Endothelial cell of umbilical vein (primary cell): ENCODE measurements around the gene RPL18A. TPM values are rescaled to one million over a fixed set of nuclear protein-coding genes. Genes with fewer than 3 reads are reported as not detected.

Experiments used
- BruUV-seq: library from RNA; stranded (reverse); fragments of 400-500 nt; replicated peaks from 2 replicates; lab custom pipeline; 2021; lab: Mats Ljungman, UMichigan
- CTCF ChIA-PET: fragments of 300-600, 350-600 bp; sonication (Branson Sonifier 250); formaldehyde crosslinking; loops from one replicate; lab custom pipeline; 2021; ENCODE audit warnings: antibody characterized with exemption, inconsistent platforms; lab: Charles Lee
- POLR2A ChIA-PET: fragments of 300-600, 350-600 bp; sonication (Branson Sonifier 250); formaldehyde crosslinking; loops from one replicate; lab custom pipeline; 2021; ENCODE audit warnings: antibody characterized with exemption, inconsistent platforms; lab: Charles Lee
- DNase-seq: peaks from one replicate; pipeline ENCODE4 v3.0.0-alpha.2; 2011; ENCODE audit warnings: low read depth, low spot score
- FAIRE-seq: peaks from 2 replicates; lab custom pipeline; 2011; peaks lifted over from hg19 to GRCh38; lab: Jason Lieb, UNC
- H2AFZ ChIP-seq: 2 replicates; pipeline ENCODE4 v1.6.0; 2012; ENCODE audit warnings: low read depth, low read length, control low read depth, inconsistent platforms
- H3K27ac ChIP-seq: 2 replicates; pipeline ENCODE4 v1.5.1; 2011; ENCODE audit warnings: low read depth, mild to moderate bottlenecking, control low read depth, low read length, moderate library complexity; ENCODE audit not compliant: insufficient read depth
- H3K27me3 ChIP-seq, 2 experiments: 2 replicates each; pipeline versions ENCODE4 v1.6.0 to v1.6.1; 2011; ENCODE audit warnings: low read length in 2 of 2, mixed read lengths in 1 of 2; ENCODE audit not compliant: control insufficient read depth in 2 of 2, insufficient read depth in 2 of 2
- H3K36me3 ChIP-seq, 2 experiments: 2 replicates in 1 of 2; 3 replicates in 1 of 2; pipeline ENCODE4 v1.5.1; 2011; ENCODE audit warnings: low read length in 2 of 2, mild to moderate bottlenecking in 1 of 2, moderate library complexity in 1 of 2; ENCODE audit not compliant: control insufficient read depth in 2 of 2, insufficient read depth in 2 of 2; ENCODE audit errors: extremely low read depth in 1 of 2
- H3K4me1 ChIP-seq: 3 replicates; pipeline ENCODE4 v1.5.1; 2011; ENCODE audit warnings: mild to moderate bottlenecking, low read length; ENCODE audit not compliant: control insufficient read depth, insufficient read depth; ENCODE audit errors: extremely low read depth
- H3K4me2 ChIP-seq: 2 replicates; pipeline ENCODE4 v1.6.1; 2011; ENCODE audit warnings: low read length, control low read depth, mixed read lengths; ENCODE audit not compliant: insufficient read depth
- H3K4me3 ChIP-seq, 3 experiments: fragments of 200-600 bp in 1 of 3; sonication (generic), shearing (Covaris generic) in 1 of 3; replicated peaks in 1 of 3; 2 replicates each; pipeline ENCODE4 v1.5.1; 2011 to 2016; ENCODE audit warnings: control low read depth in 3 of 3, low read length in 3 of 3, mild to moderate bottlenecking in 2 of 3, inconsistent platforms in 1 of 3, low read depth in 1 of 3, moderate library complexity in 1 of 3; ENCODE audit not compliant: insufficient read depth in 1 of 3
- H3K79me2 ChIP-seq: 2 replicates; pipeline ENCODE4 v1.6.0; 2012; ENCODE audit warnings: low read length, inconsistent platforms; ENCODE audit not compliant: control insufficient read depth, insufficient read depth
- H3K9ac ChIP-seq: replicated peaks from 2 replicates; pipeline ENCODE3; 2011; ENCODE audit warnings: low read length, control low read depth; ENCODE audit not compliant: insufficient read depth; ENCODE audit errors: extremely low read depth
- H3K9me1 ChIP-seq: replicated peaks from 3 replicates; pipeline ENCODE4 v1.6.0; 2011; ENCODE audit warnings: mild to moderate bottlenecking, low read length; ENCODE audit not compliant: control insufficient read depth, insufficient read depth; ENCODE audit errors: extremely low read depth
- H3K9me3 ChIP-seq: replicated peaks from 2 replicates; pipeline ENCODE4 v1.5.1; 2012; ENCODE audit warnings: low read length, inconsistent platforms; ENCODE audit not compliant: control insufficient read depth, insufficient read depth
- H4K20me1 ChIP-seq: replicated peaks from 2 replicates; pipeline ENCODE3; 2011; ENCODE audit warnings: mild to moderate bottlenecking, low read length; ENCODE audit not compliant: control insufficient read depth, insufficient read depth; ENCODE audit errors: extremely low read depth
- CTCF ChIP-seq, 2 donors: IDR thresholded peaks; 1 replicate in 1 of 2; 2 replicates in 1 of 2; pipeline ENCODE4 v1.5.1; 2011; ENCODE audit warnings: low read length in 2 of 2, mild to moderate bottlenecking in 2 of 2, moderate library complexity in 2 of 2, control low read depth in 1 of 2, inconsistent platforms in 1 of 2, low read depth in 1 of 2; ENCODE audit not compliant: insufficient read depth in 1 of 2; ENCODE audit errors: extremely low read depth in 1 of 2
- EZH2 ChIP-seq: IDR thresholded peaks from 2 replicates; pipeline ENCODE4 v1.6.1; 2012; ENCODE audit warnings: borderline replicate concordance, low read depth, mild to moderate bottlenecking, moderate library complexity, low read length, inconsistent platforms; ENCODE audit not compliant: severe bottlenecking
- FOS ChIP-seq: IDR thresholded peaks from 2 replicates; pipeline ENCODE4 v1.6.1; 2011; ENCODE audit warnings: mild to moderate bottlenecking, low read length, moderate library complexity, borderline replicate concordance; ENCODE audit not compliant: insufficient read depth
- GATA2 ChIP-seq: IDR thresholded peaks from 2 replicates; pipeline ENCODE4 v1.7.0; 2011; ENCODE audit warnings: low read depth, mild to moderate bottlenecking, moderate library complexity, mixed read lengths, low read length; ENCODE audit not compliant: insufficient read length, insufficient read depth
- JUN ChIP-seq: IDR thresholded peaks from 2 replicates; pipeline ENCODE4 v1.6.1; 2011; ENCODE audit warnings: borderline replicate concordance, low read depth; ENCODE audit not compliant: insufficient read length, insufficient read depth
- MAX ChIP-seq: IDR thresholded peaks from 2 replicates; pipeline ENCODE4 v1.6.1; 2011; ENCODE audit not compliant: insufficient read depth, insufficient read length
- MYC ChIP-seq: IDR thresholded peaks from one replicate; pipeline ENCODE4 v1.6.1; 2011; ENCODE audit warnings: mild to moderate bottlenecking, low read depth, low read length
- POLR2A ChIP-seq: IDR thresholded peaks from 2 replicates; pipeline ENCODE4 v1.6.1; 2012; ENCODE audit warnings: low read depth, mild to moderate bottlenecking, control low read depth, low read length
- POLR2AphosphoS5 ChIP-seq: IDR thresholded peaks from 2 replicates; pipeline ENCODE4 v1.6.1; 2012; ENCODE audit warnings: low read depth, mild to moderate bottlenecking, control low read depth, low read length, moderate library complexity; ENCODE audit not compliant: insufficient read depth
- dilution Hi-C: fragments of 300-500 bp; cut with MboI; formaldehyde crosslinking; loops from one replicate; pipeline ENCODE4 v1.15.0; 2019; ENCODE audit warnings: low sequenced_read_pairs; ENCODE audit not compliant: extremely low pct_ligation_motif_present
- intact Hi-C: fragments of 100-400 bp; cut with micrococcal nuclease; formaldehyde crosslinking; loops from one replicate; pipeline ENCODE4 v1.10.0; 2022
- polyA plus RNA-seq, 4 experiments: library from polyadenylated mRNA; depleted of rRNA in 3 of 4; stranded (reverse) in 3 of 4; unstranded in 1 of 4; fragments of >200 nt; gene quantifications; 2 replicates each; pipeline versions ENCODE4 v1.2.1 to v1.2.3, GENCODE V29; 2011 to 2012; ENCODE audit warnings: missing spikeins in 1 of 4
- total RNA-seq: library from RNA; stranded (reverse); gene quantifications from 2 replicates; pipeline ENCODE4 v1.2.3, GENCODE V29; 2021

Gene RPL18A
- total and polyA plus RNA-seq, 2 donors (not counting 3 experiments of a cell fraction or from before 2014, with no cell fraction given), result 1,970 to 2,869 TPM

GRCh38 chr19:17860331-17860992 is 752 bp downstream of the RPL18A start:
- BruUV-seq, result no TSS peak
- Histone ChIP-seq H3K36me3 (peaks cover 19 to 31% of the 10 kb centered on the region in 2 experiments), H3K27me3 (no peaks in the 10 kb centered on the region), H3K4me3 (peak overlapping the region; percentile 83 to 96 (median 92)), H3K9me1 (no peaks in the 10 kb centered on the region), H4K20me1 (peaks cover 4% of the 10 kb centered on the region), H3K79me2 (peaks cover 32% of the 10 kb centered on the region), H3K9ac (peak overlapping the region; percentile 95), H3K4me1 (peaks cover 15% of the 10 kb centered on the region), H2AFZ (no peak overlapping the region), H3K9me3 (no peaks in the 10 kb centered on the region), H3K4me2 (peak overlapping the region; percentile 70), H3K27ac (peak overlapping the region; percentile 42)
- DNase-seq, result no peak
- ChIA-PET CTCF (interaction anchor here (1.7 to 2.1 kb wide), 2 partner anchors 9 to 136 kb away, joined by 11 to 41 read pairs; no protein-coding TSS in a partner anchor), POLR2A (interaction anchor here (1.4 to 1.6 kb wide), 3 partner anchors 18 to 133 kb away, joined by 4 to 18 read pairs (median 5); partner anchors contain the start of gene CCDC124)
- intact Hi-C loops, result no loop called here
- dilution Hi-C loops, result no loop called here
- FAIRE-seq, result peak; percentile 43
- TF ChIP-seq FOS (no peak), MYC (no peak), CTCF (IDR thresholded peaks at IDR 0.05; ENCODE audit: extremely low read depth in 1 of 2, insufficient read depth in 1 of 2, low read depth in 1 of 2, low read length in 2 of 2) (no peak), POLR2AphosphoS5 (no peak), GATA2 (no peak), MAX (no peak), JUN (no peak), POLR2A (no peak), EZH2 (no peak)
